Muscle layer of duodenum (tissue), 2 donors: ENCODE results near the gene RASSF5.

Experiments
- H3K27ac ChIP-seq: one replicate; pipeline ENCODE4 v1.7.0; 2013; ENCODE audit warnings: mild to moderate bottlenecking, low read length
- H3K27me3 ChIP-seq: one replicate; pipeline ENCODE4 v1.7.0; 2013; ENCODE audit warnings: low read depth, mild to moderate bottlenecking, control low read depth, low read length
- H3K36me3 ChIP-seq, 2 donors: one replicate each; pipeline ENCODE4 v1.7.0; 2013; ENCODE audit warnings: low read length in 2 of 2, control low read depth in 1 of 2, mild to moderate bottlenecking in 1 of 2; ENCODE audit not compliant: insufficient read depth in 2 of 2, control insufficient read depth in 1 of 2
- H3K4me1 ChIP-seq, 2 donors: one replicate each; pipeline ENCODE4 v1.7.0; 2013; ENCODE audit warnings: low read length in 2 of 2, mild to moderate bottlenecking in 2 of 2, control low read depth in 1 of 2, moderate library complexity in 1 of 2; ENCODE audit not compliant: insufficient read depth in 2 of 2, control insufficient read depth in 1 of 2
- H3K4me3 ChIP-seq, 2 donors: one replicate each; pipeline ENCODE4 v1.7.0; 2013; ENCODE audit warnings: low read length in 2 of 2, low read depth in 1 of 2, mild to moderate bottlenecking in 1 of 2
- H3K9me3 ChIP-seq, 2 donors: one replicate each; pipeline ENCODE4 v1.7.0; 2013; ENCODE audit warnings: low read length in 2 of 2, control low read depth in 1 of 2, mild to moderate bottlenecking in 1 of 2; ENCODE audit not compliant: control insufficient read depth in 1 of 2
- donor health status: healthy.

Gene RASSF5

DNA sequence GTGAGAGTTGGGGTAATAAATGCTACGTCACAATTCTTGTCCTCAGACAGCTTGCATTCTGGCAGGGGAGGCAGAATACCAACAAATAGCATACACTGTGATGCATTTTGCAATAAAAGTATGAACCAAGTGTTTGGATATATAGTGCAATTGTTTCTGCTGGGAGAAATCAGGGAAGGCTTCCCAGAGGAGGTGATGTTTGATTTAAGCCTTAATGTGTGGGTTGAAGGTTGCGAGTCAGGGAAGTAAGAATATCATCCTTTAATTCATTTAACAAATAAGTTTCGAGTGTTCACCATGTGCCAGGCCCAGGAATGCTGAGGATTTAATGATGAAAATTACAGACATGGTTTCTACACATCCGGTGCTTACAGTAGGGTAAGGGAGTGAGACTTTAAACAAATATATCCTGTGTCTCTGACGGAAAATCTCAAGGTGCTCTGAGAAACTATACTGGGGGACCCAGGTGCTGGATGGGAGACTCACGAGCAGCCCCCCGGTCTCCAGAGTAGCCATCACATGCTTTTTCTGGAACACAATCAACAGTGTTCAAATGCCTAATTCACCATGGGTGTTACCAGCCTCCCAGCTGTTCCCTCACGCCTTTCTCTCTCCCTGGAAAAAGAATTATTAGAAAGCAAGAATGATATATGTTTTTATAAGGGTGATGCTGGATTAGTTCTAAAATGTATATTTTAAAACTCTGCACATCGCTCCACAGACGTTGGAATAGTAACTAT lies 31.7 kb downstream of the RASSF5 start:
- Histone ChIP-seq H3K27me3 (no peaks in the 10 kb centered on the region), H3K9me3 (no peaks in the 10 kb centered on the region), H3K4me1 (peaks cover 0 to 13% of the 10 kb centered on the region in 2 donors), H3K36me3 (no peaks in the 10 kb centered on the region), H3K27ac (no peak overlapping the region), H3K4me3 (no peak overlapping the region)

DNA sequence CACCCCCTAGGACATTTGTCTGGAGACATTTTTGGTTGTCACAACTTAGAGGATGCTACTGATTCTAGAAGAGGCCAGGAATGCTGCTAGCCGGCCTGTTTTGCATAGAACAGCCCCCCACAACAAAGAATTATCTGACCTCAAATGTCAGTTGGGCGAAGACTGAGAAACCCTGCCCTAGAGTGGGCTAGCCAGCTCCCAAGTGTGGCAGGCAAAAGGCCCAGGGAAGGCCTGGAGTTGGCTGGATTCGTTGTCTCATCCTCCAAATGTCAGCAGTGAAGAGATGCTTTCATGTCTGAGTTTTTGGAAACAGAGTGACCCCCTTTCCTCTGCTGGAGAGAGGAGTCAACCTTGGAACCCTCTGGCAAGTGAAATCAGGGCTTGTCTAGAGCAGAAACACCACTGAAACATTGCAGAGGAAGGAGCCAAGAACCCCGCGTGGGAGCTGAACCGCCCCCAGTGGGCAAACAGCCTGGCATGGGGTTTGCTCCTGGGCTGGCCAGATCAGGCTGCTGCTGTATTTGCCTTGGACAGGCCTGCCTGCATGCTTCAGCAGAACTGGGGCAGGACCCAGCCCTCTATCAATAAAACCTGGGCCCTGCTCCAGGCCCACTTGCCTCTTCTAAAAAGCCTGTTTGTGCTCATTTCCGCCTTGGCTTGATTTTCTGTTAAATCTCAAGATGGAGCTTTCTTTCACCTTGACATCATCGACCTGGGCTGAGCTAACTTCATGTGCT lies 32.9 kb downstream of the RASSF5 start:
- Histone ChIP-seq H3K9me3 (no peaks in the 10 kb centered on the region), H3K4me3 (no peak overlapping the region), H3K27me3 (no peaks in the 10 kb centered on the region), H3K27ac (no peak overlapping the region), H3K36me3 (no peaks in the 10 kb centered on the region), H3K4me1 (peaks cover 0 to 17% of the 10 kb centered on the region in 2 donors)

DNA sequence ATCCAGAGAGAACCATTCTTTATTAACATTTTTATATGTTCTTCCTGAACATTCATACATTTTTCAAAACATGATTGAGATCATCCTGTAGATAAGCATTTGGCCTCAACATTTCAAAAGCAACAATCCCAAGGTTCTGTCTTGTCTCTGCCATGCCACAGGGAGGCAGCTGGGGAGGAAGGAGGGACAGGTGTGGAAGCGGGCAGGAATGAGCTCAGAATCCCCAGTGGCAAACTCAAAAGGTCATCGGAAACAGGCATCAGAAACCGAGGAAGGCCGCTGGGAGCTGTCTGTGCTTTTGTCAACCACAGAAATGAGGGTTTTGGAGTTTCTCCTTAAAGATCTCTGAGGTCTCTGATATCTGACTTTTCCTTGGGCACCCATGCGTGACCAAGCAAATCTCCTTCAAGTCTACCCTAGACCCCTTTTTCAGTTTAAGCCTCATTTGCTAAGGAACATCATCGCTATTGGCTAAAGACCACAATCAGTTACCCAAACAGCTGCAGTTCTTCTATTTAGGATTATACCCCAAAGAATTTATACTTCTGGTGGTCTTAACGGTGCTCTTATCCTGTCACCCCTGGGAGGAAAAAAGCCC lies 34.0 kb downstream of the RASSF5 start:
- H3K4me1 ChIP-seq: peaks cover 0 to 17% of the 10 kb centered on the region in 2 donors
- H3K9me3 ChIP-seq: no peaks in the 10 kb centered on the region
- no peak overlapping the region for H3K4me3 ChIP-seq
- no peaks in the 10 kb centered on the region for H3K36me3 ChIP-seq
- no peaks in the 10 kb centered on the region for H3K27me3 ChIP-seq
- no peak overlapping the region for H3K27ac ChIP-seq

DNA sequence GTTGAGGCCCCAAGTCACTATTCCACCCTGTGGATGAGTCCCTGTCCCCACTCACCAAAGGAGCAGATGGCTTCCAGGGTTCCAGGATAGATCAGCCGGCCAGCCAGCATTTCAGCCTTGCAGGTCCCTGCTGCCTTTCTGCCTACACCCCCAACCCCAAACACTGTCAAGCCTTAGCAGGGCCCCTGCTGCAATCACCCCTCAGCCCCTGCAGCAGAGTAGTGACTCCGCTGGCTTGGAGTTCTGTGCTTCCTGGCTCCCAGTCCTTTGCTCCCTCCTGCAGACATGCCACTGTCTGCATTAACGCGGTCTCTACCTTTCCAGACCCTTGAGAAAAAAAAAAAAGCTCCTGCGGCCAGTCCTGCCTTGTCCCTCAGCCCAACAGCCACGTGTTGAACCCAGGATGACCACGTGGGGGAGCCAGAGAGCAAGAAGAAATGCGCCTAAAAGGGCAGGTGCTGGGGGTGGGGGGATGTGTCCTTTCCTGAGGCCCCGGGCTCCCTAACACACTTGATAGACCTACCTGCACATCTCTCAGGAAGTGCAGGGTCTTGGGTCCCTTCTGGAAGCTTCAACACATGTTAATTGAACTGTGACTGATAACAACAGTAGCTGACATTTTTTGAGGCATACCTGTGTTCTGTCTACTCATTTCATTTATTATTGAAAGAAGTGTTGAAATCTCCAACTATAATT lies 37.4 kb downstream of the RASSF5 start:
- Histone ChIP-seq H3K9me3 (no peaks in the 10 kb centered on the region), H3K27me3 (no peaks in the 10 kb centered on the region), H3K27ac (no peak overlapping the region), H3K4me3 (no peak overlapping the region), H3K4me1 (peaks cover 0 to 13% of the 10 kb centered on the region in 2 donors), H3K36me3 (no peaks in the 10 kb centered on the region)

DNA sequence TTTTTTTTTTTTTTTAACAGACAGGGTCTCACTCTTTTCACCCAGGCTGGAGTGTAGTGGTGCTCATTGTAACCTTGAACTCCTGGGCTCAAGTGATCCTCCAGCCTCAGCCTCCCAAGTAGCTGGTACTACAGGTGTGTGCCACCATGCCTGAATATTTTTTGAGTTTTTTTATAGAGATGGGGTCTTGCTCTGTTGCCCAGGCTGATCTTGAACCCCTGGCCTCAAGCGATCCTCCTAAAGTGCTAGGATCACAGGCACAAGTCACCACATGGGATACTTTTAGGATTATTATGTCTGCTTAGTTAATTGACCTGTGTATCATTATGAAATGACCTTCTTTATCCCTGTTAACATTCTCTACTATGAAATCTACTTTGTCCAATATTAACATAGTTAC lies 38.0 kb downstream of the RASSF5 start:
- no peaks in the 10 kb centered on the region for H3K27me3 ChIP-seq
- no peak overlapping the region for H3K27ac ChIP-seq
- no peaks in the 10 kb centered on the region for H3K9me3 ChIP-seq
- H3K4me3 ChIP-seq: no peak overlapping the region
- H3K36me3 ChIP-seq: no peaks in the 10 kb centered on the region
- H3K4me1 ChIP-seq: peaks cover 0 to 7% of the 10 kb centered on the region in 2 donors

DNA sequence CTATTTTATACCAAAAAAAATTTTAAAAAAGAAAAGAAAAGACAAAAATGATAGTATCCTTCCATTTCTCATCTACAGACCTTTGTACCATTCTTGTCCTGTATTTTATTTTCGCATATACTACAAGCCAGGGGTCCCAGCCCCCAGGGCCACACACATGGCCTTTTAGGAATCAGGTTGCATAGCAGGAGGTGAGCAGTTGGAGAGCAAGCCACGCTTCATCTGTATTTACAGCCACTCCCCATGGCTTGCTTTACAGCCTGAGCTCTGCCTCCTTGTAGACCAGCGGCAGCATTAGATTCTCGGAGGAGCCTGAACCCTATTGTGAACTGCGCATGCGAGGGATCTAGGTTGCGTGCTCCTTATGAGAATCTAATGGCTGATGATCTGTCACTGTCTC lies 39.8 kb downstream of the RASSF5 start:
- Histone ChIP-seq H3K4me1 (peaks cover 0 to 3% of the 10 kb centered on the region in 2 donors), H3K27me3 (no peaks in the 10 kb centered on the region), H3K36me3 (no peaks in the 10 kb centered on the region), H3K4me3 (no peak overlapping the region), H3K27ac (no peak overlapping the region), H3K9me3 (no peaks in the 10 kb centered on the region)

DNA sequence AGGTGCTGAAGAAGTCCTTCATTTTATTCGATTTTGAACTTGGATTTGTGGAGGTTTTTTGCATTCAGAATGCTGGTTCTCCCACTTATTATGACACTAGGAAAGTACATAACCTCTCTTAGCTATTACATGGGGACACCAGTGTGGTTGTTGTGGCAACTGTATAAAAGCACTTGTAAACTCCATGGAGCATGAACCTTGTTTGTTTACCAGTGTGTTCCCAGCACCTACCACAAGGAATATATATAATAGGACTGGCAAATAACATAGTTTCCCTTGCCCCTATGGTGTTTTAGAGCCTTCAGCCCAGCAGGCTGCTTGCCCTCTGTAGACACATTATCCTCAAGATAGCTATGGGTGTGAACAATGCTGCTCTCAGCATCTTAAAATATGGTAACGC lies 43.1 kb downstream of the RASSF5 start:
- H3K36me3 ChIP-seq: no peaks in the 10 kb centered on the region
- H3K4me3 ChIP-seq: no peak overlapping the region
- no peaks in the 10 kb centered on the region for H3K9me3 ChIP-seq
- H3K27ac ChIP-seq: no peak overlapping the region
- no peaks in the 10 kb centered on the region for H3K27me3 ChIP-seq
- H3K4me1 ChIP-seq: peaks cover 0 to 5% of the 10 kb centered on the region in 2 donors

DNA sequence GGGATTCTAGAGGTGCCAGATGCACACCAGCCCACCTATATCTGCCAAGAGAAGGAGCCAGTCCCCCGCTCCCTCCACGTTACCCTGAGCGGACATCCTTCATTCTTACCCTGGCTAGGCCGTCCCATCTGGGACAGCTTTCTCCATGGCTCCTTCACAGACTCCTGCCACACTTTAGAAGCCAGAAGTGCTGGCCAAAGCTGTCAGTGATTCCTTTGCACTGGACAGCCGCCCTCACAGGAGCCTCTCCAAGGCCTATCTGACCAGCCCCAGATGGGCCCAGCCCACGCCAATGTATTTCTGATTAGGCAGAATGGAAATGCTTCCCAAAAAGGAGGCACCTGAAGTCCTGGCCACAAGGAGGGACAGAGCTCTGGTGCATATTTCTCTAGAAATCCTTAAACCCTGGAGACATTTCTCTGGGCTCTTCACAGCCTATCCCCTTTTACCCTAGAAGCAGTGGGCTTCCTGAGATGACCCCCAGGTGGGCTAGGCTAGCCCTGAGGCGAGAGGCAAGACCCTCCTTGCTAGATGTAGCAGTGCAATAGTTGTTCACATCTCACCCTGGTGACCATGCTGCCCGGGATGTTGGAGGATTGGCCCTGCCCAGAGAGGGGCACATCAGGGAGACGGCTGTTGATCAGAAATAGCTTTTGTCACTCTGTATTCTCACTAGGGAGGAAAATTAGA lies 44.1 kb downstream of the RASSF5 start:
- Histone ChIP-seq H3K27ac (no peak overlapping the region), H3K4me1 (peaks cover 9 to 14% of the 10 kb centered on the region in 2 donors)

DNA sequence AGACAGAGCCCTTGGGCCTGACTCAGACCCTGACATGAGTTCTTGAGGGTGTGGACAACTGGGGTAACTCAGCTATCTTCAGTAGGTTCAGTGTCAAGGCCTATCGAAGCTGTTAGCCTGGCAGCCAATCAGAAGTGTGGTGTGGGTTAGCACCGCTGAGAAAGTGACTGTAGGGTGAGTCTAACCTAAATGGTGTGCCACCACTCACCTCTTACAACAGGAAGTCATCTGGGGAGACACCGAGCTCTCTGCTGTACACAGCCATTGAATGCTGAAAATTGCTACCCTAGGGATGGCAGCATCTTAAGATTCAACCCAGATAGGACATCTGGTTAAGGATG lies 44.6 kb downstream of the RASSF5 start:
- Histone ChIP-seq H3K36me3 (no peaks in the 10 kb centered on the region), H3K4me1 (peaks cover 10 to 20% of the 10 kb centered on the region in 2 donors), H3K27ac (no peak overlapping the region), H3K27me3 (no peaks in the 10 kb centered on the region), H3K9me3 (no peaks in the 10 kb centered on the region), H3K4me3 (no peak overlapping the region)

More for the DNA sequence above, 44.1 kb downstream of the RASSF5 start:
- Histone ChIP-seq H3K9me3 (no peaks in the 10 kb centered on the region), H3K36me3 (no peaks in the 10 kb centered on the region), H3K4me3 (no peak overlapping the region), H3K27me3 (no peaks in the 10 kb centered on the region)

DNA sequence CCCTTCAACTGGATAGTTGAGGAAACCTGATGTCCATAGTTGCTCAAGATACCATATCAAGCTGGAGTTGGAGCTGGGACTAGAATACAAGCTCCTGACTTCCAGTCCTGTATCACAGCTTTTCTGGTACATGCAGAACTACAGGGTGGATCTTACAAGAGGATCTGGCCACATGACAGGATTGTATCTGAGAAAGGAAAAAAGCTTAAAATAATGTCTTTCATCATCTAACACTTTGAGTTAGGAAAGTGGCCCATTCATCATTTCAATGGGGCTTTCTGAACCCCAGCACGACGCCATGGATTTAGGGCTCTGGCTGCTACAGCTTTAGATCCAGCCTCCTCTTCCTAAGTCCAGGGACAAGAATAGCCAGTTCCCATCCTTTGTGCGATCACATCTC lies 46.9 kb downstream of the RASSF5 start:
- Histone ChIP-seq H3K27me3 (no peaks in the 10 kb centered on the region), H3K27ac (no peak overlapping the region), H3K4me3 (no peak overlapping the region), H3K4me1 (peaks cover 10 to 29% of the 10 kb centered on the region in 2 donors), H3K9me3 (no peaks in the 10 kb centered on the region), H3K36me3 (no peaks in the 10 kb centered on the region)
